G401 (cell line): ENCODE data around the gene TBX4. TPM values are rescaled to one million over a fixed set of nuclear protein-coding genes. Genes with fewer than 3 reads are reported as not detected.

Experiments used
- DNase-seq: peaks from one replicate; pipeline ENCODE4 v3.0.0-alpha.2; 2015; ENCODE audit warnings: low spot score
- in situ Hi-C: cut with HindIII; loops from 2 replicates; pipeline ENCODE4 v1.10.0; 2016; ENCODE audit warnings: low sequenced_read_pairs, mixed read lengths
- total RNA-seq: library from RNA; depleted of rRNA; stranded (reverse); fragments of >200 nt; shearing (Covaris generic); gene quantifications from 2 replicates; pipeline ENCODE4 v1.2.3, GENCODE V29; 2014

Gene TBX4
- total RNA-seq, 1 experiment from 2014 or later: 0.64 TPM

DNA sequence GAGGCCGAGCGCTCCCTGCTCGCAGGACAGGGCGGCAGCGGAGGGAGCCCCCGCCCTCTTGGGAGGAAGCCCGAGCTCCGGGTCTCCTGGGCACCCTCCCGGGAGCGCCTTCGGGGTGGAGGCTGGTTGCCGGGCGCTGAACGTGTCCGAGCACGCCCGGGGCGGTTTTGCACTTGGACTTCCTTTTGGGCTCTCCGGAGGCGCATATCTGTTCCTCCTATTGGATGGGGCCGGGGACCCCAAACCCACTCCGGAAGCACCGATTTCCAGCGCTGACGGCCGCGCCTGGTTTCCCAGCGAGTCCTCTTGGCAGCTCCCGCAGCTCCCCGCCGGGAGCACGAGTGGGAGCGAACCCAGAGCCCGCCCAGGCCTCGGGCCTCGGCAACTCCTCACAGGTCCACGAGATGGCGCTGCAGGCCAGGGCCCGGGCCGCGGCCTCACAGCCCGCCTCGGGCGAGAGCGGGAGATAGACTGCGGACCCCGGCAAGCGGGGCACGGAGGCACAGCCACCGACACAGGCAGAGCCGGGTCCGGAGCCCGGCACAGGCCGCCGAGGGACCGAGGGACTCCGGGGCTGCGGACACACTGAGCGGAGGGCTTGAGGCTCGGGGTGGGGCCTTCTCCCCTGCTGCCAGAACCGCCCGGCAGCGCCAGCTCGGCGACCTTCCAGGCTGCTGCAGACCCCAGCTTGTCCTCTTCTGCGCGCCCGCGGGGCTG is 39.9 kb upstream of the TBX4 start:
- peak; percentile 43 for DNase-seq
- in situ Hi-C loops: no loop called here

DNA sequence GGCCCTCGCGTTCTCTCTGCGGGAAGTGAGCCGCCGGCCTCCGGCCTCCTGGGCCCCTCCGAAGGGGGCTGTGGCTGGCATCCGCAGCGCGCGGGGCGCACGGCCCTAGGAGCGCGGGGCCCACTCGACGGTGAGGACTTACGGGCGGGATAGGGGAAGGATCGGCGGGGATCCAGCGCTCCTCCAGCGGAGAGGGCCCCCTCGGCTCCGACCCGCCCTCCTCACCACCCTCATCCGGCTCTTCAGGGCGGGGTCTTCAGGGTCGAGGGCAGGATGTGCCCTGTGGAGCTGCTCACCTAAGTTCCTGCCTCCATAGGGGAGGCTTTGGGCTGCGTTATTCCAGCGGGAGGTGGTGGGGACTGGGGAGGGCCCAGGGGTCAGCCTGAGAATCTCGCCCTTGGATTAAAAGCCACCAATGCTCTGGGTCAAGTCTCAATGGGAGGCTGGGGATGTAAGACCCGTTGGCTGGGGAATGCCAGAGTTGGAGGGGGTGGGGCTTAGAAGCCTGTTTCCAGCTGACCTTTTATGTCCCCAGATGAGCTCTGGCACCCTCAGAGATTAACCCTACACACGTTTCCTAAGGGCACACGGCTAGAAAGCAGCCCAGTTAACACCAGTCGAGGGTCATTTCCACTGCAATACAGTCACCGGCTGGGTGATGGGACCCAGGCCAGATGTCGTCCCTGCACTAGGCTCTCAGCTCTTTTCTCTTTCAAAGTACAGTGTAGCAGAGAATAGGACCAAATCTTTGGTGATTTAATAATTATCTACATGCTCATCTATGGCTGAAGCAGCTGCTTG is 39.2 kb upstream of the TBX4 start:
- in situ Hi-C loops: no loop called here
- no peak for DNase-seq

DNA sequence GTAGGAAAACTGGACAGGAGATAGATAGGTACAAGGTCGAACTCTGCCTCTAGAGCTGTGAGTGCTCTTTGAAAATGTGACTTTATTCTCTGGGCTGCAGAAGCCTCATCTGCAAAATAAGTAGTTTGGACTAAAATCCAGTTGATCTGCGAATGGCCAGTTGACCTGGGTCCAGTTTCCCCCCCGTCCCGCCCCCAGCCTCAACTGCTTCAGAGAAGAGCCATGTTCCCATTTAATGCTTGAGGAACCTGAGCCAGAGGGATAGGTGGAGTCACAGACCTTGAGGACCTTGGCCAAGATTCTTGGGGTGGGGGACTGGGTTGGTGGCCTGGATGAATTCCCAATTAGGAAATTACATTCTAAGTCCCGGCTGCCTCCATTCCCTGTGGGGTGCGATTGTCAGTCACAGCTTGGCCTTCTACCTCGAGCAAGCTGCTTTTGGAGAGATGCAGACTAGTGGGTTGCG is 38.5 kb upstream of the TBX4 start:
- in situ Hi-C loops: no loop called here
- DNase-seq: no peak

DNA sequence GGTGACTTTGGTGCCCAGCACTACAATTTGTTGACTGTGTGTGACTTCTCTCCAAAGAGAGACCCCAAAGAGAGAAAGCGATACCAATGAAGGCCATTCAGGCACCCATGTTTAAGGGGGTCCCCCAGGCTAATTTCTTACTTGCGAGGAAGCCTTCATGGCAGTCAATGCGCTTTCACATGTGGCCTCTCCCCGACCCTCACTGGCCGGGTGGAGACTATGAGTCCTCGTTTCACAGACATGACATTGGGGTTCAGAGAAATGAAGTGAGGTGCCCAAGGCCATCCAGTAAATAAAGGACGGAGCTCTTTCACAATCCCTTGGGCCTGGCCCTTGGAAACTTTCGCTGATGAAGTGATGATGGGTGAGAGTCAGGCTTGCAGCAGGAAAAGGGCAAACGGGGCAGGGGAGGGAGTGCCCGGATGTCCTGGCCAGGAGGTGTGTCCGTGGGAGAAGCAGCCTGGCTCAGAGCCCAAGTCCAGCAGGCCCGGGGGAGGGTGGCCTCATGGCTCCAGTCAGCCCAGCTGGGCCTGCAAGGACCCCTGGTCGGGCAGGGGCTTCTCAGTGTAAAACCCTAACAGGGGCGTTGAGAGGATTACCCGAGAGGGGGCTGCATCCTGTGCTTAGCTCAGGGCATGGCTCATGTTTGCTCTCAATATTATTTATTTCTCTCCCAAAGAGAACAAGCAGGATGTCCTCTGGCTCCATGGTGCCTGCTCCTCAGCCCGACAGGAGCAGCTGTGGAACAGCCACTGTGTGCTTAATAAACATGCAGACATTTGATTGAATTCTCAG is 37.9 kb upstream of the TBX4 start:
- in situ Hi-C loops: no loop called here
- no peak for DNase-seq

DNA sequence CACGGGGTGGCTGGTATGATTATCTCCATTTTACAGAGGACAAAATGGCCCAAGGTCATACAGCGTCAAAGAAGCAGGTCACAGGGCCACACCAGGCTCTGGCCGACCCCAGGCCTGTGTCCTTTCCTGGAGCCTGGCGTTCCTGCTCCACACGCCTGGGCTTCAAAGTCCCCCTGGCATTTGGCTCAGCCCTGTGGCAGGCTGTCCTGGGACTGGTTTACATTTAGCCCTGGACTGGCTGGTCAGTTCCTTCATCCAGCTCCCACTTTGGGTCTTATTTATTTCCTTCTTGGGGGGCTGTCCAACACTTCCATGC is 37.3 kb upstream of the TBX4 start:
- in situ Hi-C loops: no loop called here
- no peak for DNase-seq

DNA sequence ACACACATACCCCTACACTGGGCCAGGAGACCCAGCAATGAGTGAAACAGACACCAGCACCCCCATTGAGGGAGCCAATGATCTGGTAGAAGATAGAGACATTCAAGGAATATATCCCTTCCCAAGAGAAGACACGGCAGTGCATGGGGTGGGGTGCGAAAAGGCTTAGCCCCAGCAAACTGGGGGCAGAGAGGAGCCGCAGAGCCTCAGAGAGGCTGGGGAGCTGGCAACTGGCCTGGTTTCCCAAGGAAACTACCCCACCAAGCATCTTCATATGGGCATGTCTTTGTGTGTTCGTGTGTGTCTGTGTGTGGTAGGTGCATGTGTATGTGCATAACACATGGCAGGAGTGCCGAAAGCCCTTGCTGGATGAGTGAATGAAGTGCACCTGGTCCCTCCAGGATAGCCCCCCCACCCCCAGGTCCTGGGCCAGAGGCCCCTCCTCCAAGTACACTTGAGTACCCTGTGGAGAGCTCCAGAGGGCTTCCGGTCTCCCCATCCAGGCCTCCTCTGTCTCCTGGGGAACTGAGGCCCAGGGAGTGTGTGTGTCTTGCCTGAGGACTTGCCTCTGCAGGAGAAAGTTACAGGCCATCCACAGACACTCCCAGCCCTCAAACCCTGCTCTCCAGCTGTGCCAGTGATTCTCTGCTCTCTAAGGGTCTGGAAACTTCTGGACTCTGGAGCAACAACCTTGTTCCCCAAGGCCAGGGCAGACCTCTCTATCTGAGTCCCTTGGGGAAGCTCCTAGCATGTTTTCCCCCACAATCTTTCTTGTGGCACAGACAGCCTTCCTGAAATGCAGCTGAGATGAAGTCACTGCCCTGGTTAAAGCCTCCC is 36.6 kb upstream of the TBX4 start:
- no peak for DNase-seq
- in situ Hi-C loops: no loop called here

DNA sequence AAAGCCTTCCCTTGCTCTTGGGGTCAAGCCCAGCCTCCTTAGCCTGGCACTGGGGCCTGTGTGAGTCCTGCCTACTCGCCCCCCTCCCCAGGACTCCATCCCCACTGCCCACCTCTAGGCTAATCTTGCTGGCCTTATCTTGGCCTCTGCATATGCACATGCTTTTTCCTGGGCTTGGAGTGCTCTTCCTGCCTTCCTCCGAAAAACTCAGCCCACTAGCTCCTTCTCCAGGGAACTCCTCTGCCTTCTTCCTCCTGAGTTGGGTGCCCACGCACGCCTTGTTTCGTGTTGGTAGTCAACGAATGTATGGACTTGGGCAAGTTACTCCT is 36.0 kb upstream of the TBX4 start:
- no peak for DNase-seq
- in situ Hi-C loops: no loop called here

DNA sequence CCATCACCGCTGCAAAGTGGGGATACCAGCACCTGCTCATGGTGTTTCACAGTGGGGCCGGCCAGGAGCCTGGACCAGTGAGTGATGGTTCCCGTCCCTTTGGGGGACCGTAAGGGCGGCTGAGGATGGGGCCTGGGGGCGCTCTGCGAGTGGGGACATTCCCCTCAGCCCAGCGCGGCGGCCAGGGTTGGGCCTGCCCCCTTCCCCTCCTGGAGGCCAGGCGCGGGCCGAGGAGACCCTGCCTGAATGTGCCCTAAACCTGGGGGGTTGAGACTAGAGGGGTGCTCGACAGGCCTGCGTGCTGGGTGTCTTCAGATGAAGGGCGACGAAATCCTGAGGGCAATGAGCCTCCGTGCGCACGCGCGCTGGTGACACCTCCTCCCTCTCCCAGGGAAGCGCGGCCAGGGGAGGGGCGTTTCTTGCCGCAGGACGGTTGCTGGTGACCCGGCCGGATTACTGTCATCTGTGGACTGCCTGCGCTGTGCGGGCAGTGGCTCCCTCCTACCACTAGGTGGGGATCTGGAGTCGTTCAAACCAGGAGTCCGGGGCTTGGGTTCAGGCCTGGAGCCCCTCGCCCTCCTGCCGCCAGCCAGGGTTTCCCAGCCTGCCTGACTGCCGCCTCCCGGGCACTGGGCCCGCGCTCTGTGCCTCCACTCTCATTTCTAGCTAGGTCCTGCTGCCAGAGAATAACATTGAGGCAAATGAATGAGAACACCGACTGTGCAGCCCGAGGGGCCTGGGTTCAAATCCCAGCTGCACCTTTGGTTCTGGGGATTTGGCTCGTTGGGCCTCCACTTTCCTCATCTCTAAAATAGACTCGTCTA is 35.5 kb upstream of the TBX4 start:
- in situ Hi-C loops: no loop called here
- DNase-seq: peak; percentile 65

DNA sequence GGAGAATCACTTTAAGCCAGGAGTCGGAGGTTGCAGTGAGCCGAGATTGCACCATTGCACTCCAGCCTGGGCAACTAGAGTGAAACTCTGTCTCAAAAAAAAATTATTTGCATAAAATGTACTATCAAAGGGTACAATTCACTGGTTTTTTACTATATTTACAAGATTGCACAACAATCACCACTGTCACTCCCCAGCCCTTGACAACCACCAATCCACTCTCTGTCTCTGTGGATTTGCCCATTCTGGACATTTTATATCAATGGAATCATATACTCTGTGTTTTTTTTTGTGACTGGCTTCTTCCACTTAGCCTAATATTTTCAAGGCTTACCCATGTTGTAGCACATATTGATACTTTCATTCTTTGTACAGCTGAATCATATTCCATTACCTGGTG is 33.8 kb upstream of the TBX4 start:
- DNase-seq: no peak
- in situ Hi-C loops: no loop called here

DNA sequence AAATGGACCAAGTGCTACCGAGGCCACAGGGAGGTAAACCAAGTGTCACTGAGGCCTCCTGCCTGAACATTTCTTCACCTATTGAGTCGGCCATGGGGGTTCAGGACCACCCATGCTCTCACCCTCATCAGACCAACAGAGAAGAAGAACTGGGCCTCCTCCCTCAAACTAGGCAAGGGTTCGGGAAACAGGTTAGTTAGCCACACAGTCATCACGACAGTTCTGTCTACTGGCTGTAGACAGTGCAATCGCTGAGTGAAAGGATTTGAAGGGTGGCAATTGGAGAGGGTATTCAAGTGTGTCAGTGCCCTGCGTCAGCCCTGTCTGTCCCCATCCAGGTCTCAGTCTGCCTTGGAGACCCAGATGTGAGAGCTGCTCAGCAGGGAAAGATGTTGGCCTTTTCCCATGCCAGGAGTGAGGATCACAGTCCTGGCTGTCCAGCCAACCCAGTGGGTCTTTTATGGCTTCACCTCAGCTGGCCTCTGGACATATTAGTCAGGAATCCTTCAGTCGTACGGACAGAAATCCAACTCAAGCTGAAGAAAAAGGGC is 32.7 kb upstream of the TBX4 start:
- in situ Hi-C loops: no loop called here
- DNase-seq: no peak

DNA sequence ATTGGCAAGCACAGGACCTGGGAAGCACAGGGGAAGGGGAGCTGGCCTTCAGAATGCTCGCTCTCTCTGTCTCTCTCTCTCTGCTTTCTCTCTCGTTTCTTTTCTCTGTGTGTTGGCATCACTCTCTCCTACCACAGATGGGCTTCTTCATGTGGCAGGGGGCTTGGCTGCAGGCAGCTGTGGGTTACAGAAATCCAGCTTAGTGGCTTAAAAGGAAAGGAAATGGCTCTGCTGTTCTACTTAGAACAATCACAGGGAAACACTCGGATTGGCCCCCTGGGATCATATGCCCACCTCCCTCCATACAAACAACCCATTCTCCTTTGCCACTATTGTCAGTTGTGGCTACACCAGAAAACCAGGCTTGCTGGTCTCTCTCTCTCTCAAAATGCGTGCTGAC is 32.2 kb upstream of the TBX4 start:
- DNase-seq: no peak
- in situ Hi-C loops: no loop called here

DNA sequence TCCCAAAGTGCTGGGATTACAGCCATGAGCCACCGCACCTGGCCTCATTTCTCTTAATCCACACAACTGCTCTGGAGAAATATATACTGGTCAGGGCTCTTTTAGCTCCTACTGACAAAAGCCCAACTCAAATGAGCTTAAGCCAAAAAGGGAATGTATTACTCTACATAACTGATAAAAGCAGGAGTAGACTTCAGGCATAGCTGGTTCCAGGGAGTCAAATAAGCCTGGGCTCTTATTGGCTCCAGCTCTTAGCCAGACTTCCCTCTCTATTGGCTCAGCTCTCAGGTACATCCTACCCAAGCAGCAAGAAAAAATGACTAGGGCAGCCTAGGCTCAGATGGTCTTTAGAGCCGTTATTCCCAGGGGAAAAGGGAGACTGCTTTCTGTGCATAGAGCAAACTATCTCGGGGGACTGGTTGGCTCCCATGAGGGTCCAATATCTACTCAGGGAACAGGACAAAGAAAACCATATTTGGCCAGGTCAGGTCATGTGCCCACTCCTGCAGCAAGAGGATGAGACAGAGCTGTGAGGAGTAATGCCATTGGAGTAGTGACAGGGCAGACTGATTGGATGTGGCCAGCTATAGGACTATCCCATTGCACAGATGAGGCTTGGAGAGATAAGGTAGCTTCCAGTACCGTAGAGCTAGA is 31.4 kb upstream of the TBX4 start:
- no peak for DNase-seq
- in situ Hi-C loops: no loop called here

DNA sequence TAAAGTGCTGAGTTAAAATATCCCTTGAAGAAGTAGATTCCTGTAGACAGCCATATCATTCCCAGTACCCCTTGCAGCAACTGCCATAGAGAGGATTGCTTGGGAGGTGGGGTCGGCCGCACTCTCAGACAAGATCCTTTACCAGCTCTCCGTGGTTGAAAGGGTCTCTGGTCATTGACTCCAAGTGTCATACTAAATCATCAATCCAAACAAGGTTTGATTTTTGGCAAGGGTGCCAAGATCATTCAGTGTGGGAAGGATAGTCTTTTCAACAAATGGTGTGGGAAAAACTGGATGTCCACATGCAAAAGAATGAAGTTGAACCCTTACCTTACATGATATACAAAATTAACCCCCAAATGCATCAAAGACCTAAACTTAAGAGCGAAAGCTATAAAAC is 30.8 kb upstream of the TBX4 start:
- in situ Hi-C loops: no loop called here
- no peak for DNase-seq

DNA sequence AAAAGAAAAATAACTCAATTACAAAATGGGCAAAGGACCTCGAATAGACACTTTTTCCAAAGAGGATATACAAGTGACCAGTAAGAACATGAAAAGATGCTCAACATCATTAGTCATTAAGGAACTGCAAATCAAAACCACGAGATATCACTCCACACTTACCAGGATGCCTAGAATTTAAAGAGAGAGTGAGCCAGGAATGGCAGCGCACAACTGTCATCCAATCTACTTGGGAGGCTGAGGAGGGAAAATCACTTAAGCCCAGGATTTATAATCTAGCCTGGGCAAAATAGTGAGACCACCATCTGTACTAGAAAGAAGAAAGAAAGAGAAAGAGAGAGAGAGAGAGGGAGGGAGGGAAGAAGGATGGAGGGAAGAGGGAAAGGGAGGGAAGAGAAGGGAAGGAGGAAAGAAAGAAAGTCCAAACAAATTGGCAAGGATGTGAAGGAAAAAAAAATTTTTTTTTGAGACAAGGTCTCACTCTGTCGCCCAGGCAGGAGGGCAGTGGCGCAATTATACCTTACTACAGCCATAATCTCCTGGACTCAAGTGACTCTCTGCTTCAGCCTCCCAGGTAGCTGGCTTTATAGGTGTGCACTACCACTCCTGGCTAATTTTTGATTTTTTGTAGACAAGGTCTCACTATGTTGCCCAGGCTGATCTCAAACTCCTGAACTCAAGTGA is 30.0 kb upstream of the TBX4 start:
- in situ Hi-C loops: no loop called here

DNA sequence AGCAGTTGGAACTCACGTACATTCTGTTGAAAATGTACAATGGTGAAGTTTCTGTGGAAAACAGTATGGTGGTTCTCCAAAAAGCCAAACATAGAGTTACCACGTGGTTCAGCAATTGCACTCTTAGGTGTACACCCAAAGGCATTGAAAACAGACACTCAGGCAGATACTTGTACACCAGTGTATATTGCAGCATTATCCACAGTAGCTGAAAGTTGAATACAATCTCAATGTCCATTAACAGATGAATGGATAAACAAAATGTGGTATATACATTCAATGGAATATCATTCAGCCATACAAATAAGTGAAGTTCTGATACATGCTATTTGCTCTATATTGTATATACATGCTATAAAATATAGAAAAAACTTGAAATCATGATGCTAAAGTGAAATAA is 29.4 kb upstream of the TBX4 start:
- DNase-seq: no peak
- in situ Hi-C loops: no loop called here

More for the DNA sequence above, 30.0 kb upstream of the TBX4 start:
- no peak for DNase-seq

DNA sequence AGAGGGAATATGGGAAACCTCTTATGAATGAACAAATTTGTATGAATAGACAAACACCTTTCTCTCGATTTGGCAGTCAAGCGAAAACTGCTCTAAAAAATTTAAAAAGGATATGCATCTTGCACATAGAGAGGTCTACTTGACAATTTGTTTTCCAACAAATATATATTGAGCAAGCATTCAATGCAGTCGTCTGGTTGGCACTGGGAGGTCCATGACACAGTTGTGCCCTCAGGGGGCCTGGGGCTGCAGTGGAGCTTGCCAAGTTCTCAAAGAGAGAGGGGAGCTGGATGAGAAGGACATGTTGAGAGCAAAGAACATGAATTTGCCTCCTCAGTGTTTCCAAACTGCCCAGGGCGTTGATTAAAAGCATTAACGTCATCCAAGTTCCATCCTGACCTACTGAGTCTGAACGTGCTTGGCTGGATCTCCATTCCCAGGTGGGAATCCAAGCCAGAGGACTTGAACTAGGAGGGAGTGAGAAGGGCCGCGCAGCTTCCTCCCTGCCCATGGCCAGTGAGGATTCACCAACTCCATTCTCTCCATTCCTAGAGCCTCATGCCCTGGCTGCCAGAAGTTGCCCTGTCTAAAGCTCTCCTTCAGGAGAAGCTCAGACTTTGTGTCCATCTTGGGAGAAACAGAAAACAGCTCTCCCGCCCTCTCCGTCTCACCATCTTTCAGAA is 28.1 kb upstream of the TBX4 start:
- no peak for DNase-seq
- in situ Hi-C loops: no loop called here
